ENCODE measurements around the gene GABBR2.

Gene GABBR2

DNA sequence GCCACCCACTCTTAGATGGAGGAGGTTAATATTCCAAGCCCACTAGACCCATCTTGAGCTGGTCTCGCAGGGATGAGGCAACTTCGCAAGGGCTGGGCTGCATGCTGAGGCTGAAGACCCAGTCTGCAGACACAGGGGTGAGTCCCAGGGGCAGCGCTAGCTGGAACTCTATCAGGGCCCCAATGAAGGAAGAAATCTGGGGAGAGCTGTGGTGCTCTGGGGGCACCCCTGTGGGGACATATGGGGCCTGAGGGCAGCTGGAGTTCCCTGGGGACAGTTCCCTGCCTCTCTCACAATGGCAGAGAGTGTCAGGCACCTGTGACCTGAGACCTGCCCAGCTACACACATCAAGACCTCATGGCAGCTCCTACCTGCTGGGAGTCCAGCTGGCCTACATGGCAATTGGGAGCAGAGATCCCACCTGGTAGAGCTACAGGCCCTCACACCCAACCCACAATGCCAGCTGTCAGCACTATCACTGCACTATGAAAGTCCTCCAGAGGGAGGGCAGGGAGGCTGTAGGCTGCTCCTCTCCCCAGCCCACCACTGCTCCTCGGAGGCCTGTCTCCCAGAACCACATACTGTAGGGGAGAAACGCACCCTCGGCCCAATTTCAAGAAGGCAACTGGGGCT lies 202.2 kb downstream of the GABBR2 start:
- no peak overlapping the region for H3K4me3 ChIP-seq (ENCODE audit: severe bottlenecking)
- ATAC-seq (ENCODE audit: low read depth) (no peak), DNase-seq (ENCODE audit: low spot score) (no peak)
- H3K36me3 ChIP-seq (ENCODE audit: low read depth), result no peaks in the 10 kb centered on the region
- TF ChIP-seq, protein P1, sequence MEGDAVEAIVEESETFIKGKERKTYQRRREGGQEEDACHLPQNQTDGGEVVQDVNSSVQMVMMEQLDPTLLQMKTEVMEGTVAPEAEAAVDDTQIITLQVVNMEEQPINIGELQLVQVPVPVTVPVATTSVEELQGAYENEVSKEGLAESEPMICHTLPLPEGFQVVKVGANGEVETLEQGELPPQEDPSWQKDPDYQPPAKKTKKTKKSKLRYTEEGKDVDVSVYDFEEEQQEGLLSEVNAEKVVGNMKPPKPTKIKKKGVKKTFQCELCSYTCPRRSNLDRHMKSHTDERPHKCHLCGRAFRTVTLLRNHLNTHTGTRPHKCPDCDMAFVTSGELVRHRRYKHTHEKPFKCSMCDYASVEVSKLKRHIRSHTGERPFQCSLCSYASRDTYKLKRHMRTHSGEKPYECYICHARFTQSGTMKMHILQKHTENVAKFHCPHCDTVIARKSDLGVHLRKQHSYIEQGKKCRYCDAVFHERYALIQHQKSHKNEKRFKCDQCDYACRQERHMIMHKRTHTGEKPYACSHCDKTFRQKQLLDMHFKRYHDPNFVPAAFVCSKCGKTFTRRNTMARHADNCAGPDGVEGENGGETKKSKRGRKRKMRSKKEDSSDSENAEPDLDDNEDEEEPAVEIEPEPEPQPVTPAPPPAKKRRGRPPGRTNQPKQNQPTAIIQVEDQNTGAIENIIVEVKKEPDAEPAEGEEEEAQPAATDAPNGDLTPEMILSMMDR (IDR thresholded peaks at IDR 0.05; ENCODE audit: poor library complexity, severe bottlenecking), result no peak
- no peaks in the 10 kb centered on the region for H3K9me3 ChIP-seq (ENCODE audit: severe bottlenecking)
- peaks cover 6% of the 10 kb centered on the region for H3K4me1 ChIP-seq (ENCODE audit: insufficient read depth, poor library complexity, severe bottlenecking)
- H3K27ac ChIP-seq (ENCODE audit: poor library complexity, severe bottlenecking), result no peak overlapping the region
- H3K27me3 ChIP-seq (ENCODE audit: insufficient read depth, poor library complexity, severe bottlenecking), result no peaks in the 10 kb centered on the region

DNA sequence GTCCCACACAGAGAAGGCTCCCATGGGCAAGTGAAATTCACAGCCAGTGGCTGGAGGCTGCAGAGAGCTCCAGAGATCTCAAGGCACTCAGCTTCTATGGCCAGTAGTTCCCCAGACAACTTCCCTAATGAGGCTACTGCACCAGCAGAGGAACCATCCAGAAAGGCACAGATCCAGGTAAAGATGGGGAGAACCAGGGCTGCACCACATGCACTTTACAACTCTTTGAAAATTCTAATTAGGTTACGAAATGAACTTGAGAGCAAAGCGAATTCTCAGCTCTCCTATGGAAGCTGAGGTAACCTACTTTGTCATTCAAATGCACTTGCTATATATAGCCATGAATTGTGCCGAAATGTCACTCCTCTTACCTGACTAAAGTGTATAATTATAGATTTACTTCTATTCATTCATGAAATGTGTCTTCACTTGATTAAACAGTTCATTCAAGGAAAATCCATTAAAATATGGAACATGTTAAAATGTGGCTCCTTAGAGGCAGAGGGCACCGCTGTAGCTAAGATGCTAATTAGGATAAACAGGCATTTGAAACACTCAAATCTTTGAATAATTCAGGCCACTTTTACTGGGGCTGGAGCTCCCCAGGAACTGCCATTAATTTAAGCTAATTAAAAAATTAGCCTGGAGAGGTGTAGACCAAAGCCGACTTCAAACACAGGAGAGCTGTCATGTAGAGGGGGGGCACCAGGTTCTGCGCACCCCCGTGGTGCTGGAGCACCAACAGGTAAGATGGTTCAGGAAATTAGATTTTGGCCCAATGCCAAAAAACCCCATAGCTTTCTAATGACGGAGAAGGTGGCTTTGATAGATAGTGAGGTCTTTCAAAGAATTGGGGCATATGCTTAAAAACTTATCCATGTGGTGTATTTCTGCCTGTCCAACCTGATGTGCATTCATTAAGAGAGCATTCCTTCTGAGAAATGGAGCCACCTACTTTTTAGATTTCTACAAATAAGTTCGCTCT lies 204.1 kb downstream of the GABBR2 start:
- peaks cover 6% of the 10 kb centered on the region for H3K4me1 ChIP-seq (ENCODE audit: insufficient read depth, poor library complexity, severe bottlenecking)
- H3K36me3 ChIP-seq (ENCODE audit: low read depth), result no peaks in the 10 kb centered on the region
- H3K4me3 ChIP-seq (ENCODE audit: severe bottlenecking), result no peak overlapping the region
- H3K27me3 ChIP-seq (ENCODE audit: insufficient read depth, poor library complexity, severe bottlenecking), result no peaks in the 10 kb centered on the region
- TF ChIP-seq, protein P1 (IDR thresholded peaks at IDR 0.05; ENCODE audit: poor library complexity, severe bottlenecking), result no peak
- DNase-seq (ENCODE audit: low spot score) (no peak), ATAC-seq (ENCODE audit: low read depth) (no peak)
- H3K9me3 ChIP-seq (ENCODE audit: severe bottlenecking), result no peaks in the 10 kb centered on the region
- H3K27ac ChIP-seq (ENCODE audit: poor library complexity, severe bottlenecking), result no peak overlapping the region

DNA sequence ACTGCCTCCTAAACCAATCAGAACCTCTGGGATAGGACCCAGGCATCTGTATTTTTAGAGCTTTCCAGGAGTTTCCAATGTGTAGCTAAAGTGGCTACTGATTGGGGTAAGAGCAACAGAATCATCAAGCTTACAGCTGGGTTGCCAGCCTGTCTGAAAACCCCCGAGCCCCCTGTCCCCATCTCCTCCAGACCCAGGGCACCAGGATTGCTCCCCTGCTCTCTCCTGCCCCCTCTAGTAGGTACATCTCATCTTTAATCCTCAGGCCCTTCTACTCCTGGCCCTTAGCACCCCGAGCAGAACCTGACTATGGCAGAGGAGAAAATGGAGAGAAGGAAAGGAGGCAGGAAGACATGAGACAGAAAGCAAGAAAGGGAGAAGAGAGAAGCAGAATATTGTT lies 204.9 kb downstream of the GABBR2 start:
- no peaks in the 10 kb centered on the region for H3K9me3 ChIP-seq (ENCODE audit: severe bottlenecking)

DNA sequence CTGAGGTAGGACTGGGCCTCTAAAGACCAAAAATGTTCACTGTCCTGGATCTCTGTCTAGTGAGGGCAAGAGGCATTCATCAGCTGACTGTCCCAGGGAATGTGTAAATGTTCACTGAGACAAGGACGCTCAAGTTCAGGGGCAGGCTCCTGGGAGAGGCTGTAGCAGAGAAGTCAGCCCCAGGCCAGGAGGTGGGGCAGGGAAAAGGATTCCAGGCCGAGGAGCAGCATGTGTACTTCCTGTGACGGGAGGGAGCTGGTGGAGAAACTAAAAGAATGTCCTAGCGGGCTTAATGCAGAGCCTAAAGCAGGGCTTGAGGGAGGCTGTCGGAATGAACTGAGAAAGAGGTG lies 205.8 kb downstream of the GABBR2 start:
- TF ChIP-seq, protein P1 (IDR thresholded peaks at IDR 0.05; ENCODE audit: poor library complexity, severe bottlenecking), result no peak
- DNase-seq (ENCODE audit: low spot score), result no peak

More for the DNA sequence above, 204.9 kb downstream of the GABBR2 start:
- DNase-seq (ENCODE audit: low spot score) (no peak), ATAC-seq (ENCODE audit: low read depth) (no peak)
- H3K4me3 ChIP-seq (ENCODE audit: severe bottlenecking), result no peak overlapping the region
- TF ChIP-seq, protein P1 (IDR thresholded peaks at IDR 0.05; ENCODE audit: poor library complexity, severe bottlenecking), result no peak
- no peaks in the 10 kb centered on the region for H3K27me3 ChIP-seq (ENCODE audit: insufficient read depth, poor library complexity, severe bottlenecking)
- peaks cover 6% of the 10 kb centered on the region for H3K4me1 ChIP-seq (ENCODE audit: insufficient read depth, poor library complexity, severe bottlenecking)
- no peaks in the 10 kb centered on the region for H3K36me3 ChIP-seq (ENCODE audit: low read depth)
- H3K27ac ChIP-seq (ENCODE audit: poor library complexity, severe bottlenecking), result no peak overlapping the region

More for the DNA sequence above, 205.8 kb downstream of the GABBR2 start:
- Histone ChIP-seq H3K4me1 (ENCODE audit: insufficient read depth, poor library complexity, severe bottlenecking) (peaks cover 6% of the 10 kb centered on the region), H3K9me3 (ENCODE audit: severe bottlenecking) (no peaks in the 10 kb centered on the region), H3K27ac (ENCODE audit: poor library complexity, severe bottlenecking) (no peak overlapping the region), H3K4me3 (ENCODE audit: severe bottlenecking) (no peak overlapping the region), H3K27me3 (ENCODE audit: insufficient read depth, poor library complexity, severe bottlenecking) (no peaks in the 10 kb centered on the region), H3K36me3 (ENCODE audit: low read depth) (no peaks in the 10 kb centered on the region)
- ATAC-seq (ENCODE audit: low read depth), result peak; percentile 83
